AG09319 (cell line): Measurements from ENCODE around the gene HOXB2.

Experiments
- DNase-seq: peaks from one replicate; pipeline ENCODE4 v3.0.0-alpha.2; 2010; ENCODE audit warnings: low read depth; ENCODE audit errors: extremely low read depth
- CTCF ChIP-seq: IDR thresholded peaks from 2 replicates; pipeline ENCODE4 v1.5.1; 2011; ENCODE audit warnings: low read depth, mild to moderate bottlenecking, inconsistent platforms, low read length, moderate library complexity

HOXB2 gene

GRCh38 chr17:48520631-48521079, 24.3 kb downstream of the HOXB2 start:
- TF ChIP-seq CTCF: no peak
- no peak for DNase-seq

GRCh38 chr17:48519427-48519826, 25.5 kb downstream of the HOXB2 start:
- no peak for DNase-seq
- no peak for TF ChIP-seq CTCF

- DNase-seq: no peak
- no peak for TF ChIP-seq CTCF
Observed at GRCh38 chr17:48517478-48517877, 27.4 kb downstream of the HOXB2 start.

- no peak for DNase-seq
- TF ChIP-seq CTCF: no peak
Observed at GRCh38 chr17:48515925-48516900, 28.7 kb downstream of the HOXB2 start.

GRCh38 chr17:48514477-48514876, 30.4 kb downstream of the HOXB2 start:
- DNase-seq: no peak
- TF ChIP-seq CTCF: no peak

- no peak for TF ChIP-seq CTCF
- DNase-seq: no peak
Observed at GRCh38 chr17:48513666-48514455, 31.0 kb downstream of the HOXB2 start.

- DNase-seq: no peak
- TF ChIP-seq CTCF: no peak
Observed at GRCh38 chr17:48513097-48513496, 31.8 kb downstream of the HOXB2 start.
